ENCODE results near the gene KYAT1. TPM values are rescaled to one million over a fixed set of nuclear protein-coding genes. Genes with fewer than 3 reads are reported as not detected.

KYAT1 gene
- total RNA-seq, 1 experiment from 2014 or later, result 8.4 TPM

GRCh38 chr9:128899566-128900322, 18.0 kb upstream of the KYAT1 start:
- Histone ChIP-seq H3K9me3 (replicated peaks) (no peaks in the 10 kb centered on the region), H3K36me3 (peaks cover 20% of the 10 kb centered on the region), H3K27me3 (no peaks in the 10 kb centered on the region), H3K4me1 (peaks cover 20% of the 10 kb centered on the region), H3K4me3 (no peak overlapping the region), H3K27ac (no peak overlapping the region)
- DNase-seq, result no peak

- Histone ChIP-seq H3K36me3 (peaks cover 20% of the 10 kb centered on the region), H3K4me1 (peaks cover 15% of the 10 kb centered on the region), H3K27ac (no peak overlapping the region), H3K9me3 (replicated peaks) (no peaks in the 10 kb centered on the region), H3K4me3 (no peak overlapping the region), H3K27me3 (no peaks in the 10 kb centered on the region)
- no peak for DNase-seq
Measured at GRCh38 chr9:128898845-128899565, 17.3 kb upstream of the KYAT1 start.

- Histone ChIP-seq H3K4me3 (no peak overlapping the region), H3K36me3 (peaks cover 22% of the 10 kb centered on the region), H3K27me3 (no peaks in the 10 kb centered on the region), H3K9me3 (replicated peaks) (no peaks in the 10 kb centered on the region), H3K27ac (no peak overlapping the region), H3K4me1 (peaks cover 9% of the 10 kb centered on the region)
- DNase-seq, result no peak
Measured at GRCh38 chr9:128898382-128898781, 16.6 kb upstream of the KYAT1 start.

GRCh38 chr9:128895556-128895955, 13.8 kb upstream of the KYAT1 start:
- H3K4me1 ChIP-seq, result peaks cover 6% of the 10 kb centered on the region; the same call in 1 of the 2 replicates
- H3K36me3 ChIP-seq, result peaks cover 43% of the 10 kb centered on the region
- no peaks in the 10 kb centered on the region for H3K27me3 ChIP-seq

GRCh38 chr9:128894764-128895163, 13.0 kb upstream of the KYAT1 start:
- no peaks in the 10 kb centered on the region for H3K9me3 ChIP-seq (replicated peaks)
- DNase-seq, result no peak
- peaks cover 6% of the 10 kb centered on the region; the same call in 1 of the 2 replicates for H3K4me1 ChIP-seq
- H3K27me3 ChIP-seq, result no peaks in the 10 kb centered on the region
- peaks cover 45% of the 10 kb centered on the region for H3K36me3 ChIP-seq
- H3K27ac ChIP-seq, result no peak overlapping the region
- no peak overlapping the region for H3K4me3 ChIP-seq

More at GRCh38 chr9:128895556-128895955, 13.8 kb upstream of the KYAT1 start:
- no peak overlapping the region for H3K4me3 ChIP-seq
- no peaks in the 10 kb centered on the region for H3K9me3 ChIP-seq (replicated peaks)
- H3K27ac ChIP-seq, result no peak overlapping the region
- no peak for DNase-seq

- Histone ChIP-seq H3K36me3 (peaks cover 53% of the 10 kb centered on the region), H3K27me3 (no peaks in the 10 kb centered on the region), H3K27ac (no peak overlapping the region), H3K4me3 (no peak overlapping the region), H3K4me1 (peaks cover 13% of the 10 kb centered on the region), H3K9me3 (replicated peaks) (no peaks in the 10 kb centered on the region)
- DNase-seq, result no peak
Measured at GRCh38 chr9:128893354-128893753, 11.6 kb upstream of the KYAT1 start.

- Histone ChIP-seq H3K36me3 (peaks cover 49% of the 10 kb centered on the region), H3K4me1 (peaks cover 22% of the 10 kb centered on the region), H3K9me3 (replicated peaks) (no peaks in the 10 kb centered on the region), H3K27me3 (no peaks in the 10 kb centered on the region), H3K27ac (no peak overlapping the region), H3K4me3 (no peak overlapping the region)
- peak; percentile 32 to 53 for DNase-seq
Measured at GRCh38 chr9:128892221-128892921, 10.6 kb upstream of the KYAT1 start.

GRCh38 chr9:128891321-128892220, 9.8 kb upstream of the KYAT1 start:
- no peak for DNase-seq
- Histone ChIP-seq H3K9me3 (replicated peaks) (no peaks in the 10 kb centered on the region), H3K27ac (no peak overlapping the region), H3K27me3 (no peaks in the 10 kb centered on the region), H3K4me3 (no peak overlapping the region), H3K4me1 (peaks cover 28% of the 10 kb centered on the region), H3K36me3 (peaks cover 51% of the 10 kb centered on the region)

GRCh38 chr9:128887914-128888350, 6.2 kb upstream of the KYAT1 start:
- DNase-seq, result peak; percentile 90 to 91
- Histone ChIP-seq H3K4me3 (no peak overlapping the region), H3K36me3 (peaks cover 39% of the 10 kb centered on the region), H3K9me3 (replicated peaks) (no peaks in the 10 kb centered on the region), H3K4me1 (peaks cover 45% of the 10 kb centered on the region), H3K27ac (peak overlapping the region; percentile 68), H3K27me3 (no peaks in the 10 kb centered on the region)

GRCh38 chr9:128887049-128887448, 5.3 kb upstream of the KYAT1 start:
- peaks cover 42% of the 10 kb centered on the region for H3K4me1 ChIP-seq
- H3K36me3 ChIP-seq, result peaks cover 30% of the 10 kb centered on the region
- H3K27ac ChIP-seq, result peak overlapping the region; percentile 75

GRCh38 chr9:128886211-128886891, 4.6 kb upstream of the KYAT1 start:
- DNase-seq, result peak; percentile 71 to 76
- H3K36me3 ChIP-seq, result peaks cover 23% of the 10 kb centered on the region
- no peaks in the 10 kb centered on the region for H3K27me3 ChIP-seq
- peaks cover 39% of the 10 kb centered on the region for H3K4me1 ChIP-seq
- peak overlapping the region; percentile 75 for H3K27ac ChIP-seq
- no peak overlapping the region for H3K4me3 ChIP-seq
- no peaks in the 10 kb centered on the region for H3K9me3 ChIP-seq (replicated peaks)

More at GRCh38 chr9:128887049-128887448, 5.3 kb upstream of the KYAT1 start:
- Histone ChIP-seq H3K4me3 (no peak overlapping the region), H3K9me3 (replicated peaks) (no peaks in the 10 kb centered on the region), H3K27me3 (no peaks in the 10 kb centered on the region)
- no peak for DNase-seq

GRCh38 chr9:128885798-128886197, 4.0 kb upstream of the KYAT1 start:
- H3K4me1 ChIP-seq, result peaks cover 39% of the 10 kb centered on the region
- peaks cover 21% of the 10 kb centered on the region for H3K36me3 ChIP-seq
- no peaks in the 10 kb centered on the region for H3K27me3 ChIP-seq
- peak overlapping the region; percentile 75 for H3K27ac ChIP-seq
- H3K4me3 ChIP-seq, result no peak overlapping the region
- no peaks in the 10 kb centered on the region for H3K9me3 ChIP-seq (replicated peaks)
- DNase-seq, result no peak

GRCh38 chr9:128885376-128885775, 3.6 kb upstream of the KYAT1 start:
- Histone ChIP-seq H3K27me3 (no peaks in the 10 kb centered on the region), H3K27ac (peak overlapping the region; percentile 75), H3K4me3 (no peak overlapping the region), H3K4me1 (peaks cover 39% of the 10 kb centered on the region), H3K36me3 (peaks cover 21% of the 10 kb centered on the region), H3K9me3 (replicated peaks) (no peaks in the 10 kb centered on the region)
- no peak for DNase-seq
